C1 segment of cervical spinal cord (tissue), 14 donors: Measurements from ENCODE around the gene BOK.
A peak's percentile ranks its signal among the peaks of the same experiment; 100 is the strongest.

ENCODE experiments used
- DNase-seq, 14 donors: peaks; one replicate each; lab custom pipeline; 2025; lab: John Stamatoyannopoulos, UW

BOK gene

GRCh38 chr2:241598487-241598886, 39.9 kb downstream of the BOK start:
- DNase-seq, result peak in 1 of 14 donors; percentile 45

DNA sequence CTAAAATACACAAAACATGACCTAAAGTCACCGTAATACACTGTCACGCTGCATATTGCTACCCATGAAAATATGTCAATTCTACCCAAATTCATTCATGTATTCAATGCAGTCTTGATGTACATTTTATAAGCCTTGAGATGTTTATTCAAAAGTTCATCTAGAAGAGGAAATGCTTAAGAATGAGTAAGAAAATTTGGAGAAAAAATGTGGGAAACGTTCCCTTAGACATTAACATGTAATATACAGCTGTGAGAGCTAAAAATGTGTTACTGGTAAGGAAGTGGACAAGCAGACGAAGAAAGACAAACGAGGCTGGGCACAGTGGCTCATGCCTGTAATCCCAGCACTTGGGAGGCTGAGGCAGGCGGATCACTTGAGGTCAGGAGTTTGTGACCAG, 41.1 kb downstream of the BOK start:
- no peak for DNase-seq

DNA sequence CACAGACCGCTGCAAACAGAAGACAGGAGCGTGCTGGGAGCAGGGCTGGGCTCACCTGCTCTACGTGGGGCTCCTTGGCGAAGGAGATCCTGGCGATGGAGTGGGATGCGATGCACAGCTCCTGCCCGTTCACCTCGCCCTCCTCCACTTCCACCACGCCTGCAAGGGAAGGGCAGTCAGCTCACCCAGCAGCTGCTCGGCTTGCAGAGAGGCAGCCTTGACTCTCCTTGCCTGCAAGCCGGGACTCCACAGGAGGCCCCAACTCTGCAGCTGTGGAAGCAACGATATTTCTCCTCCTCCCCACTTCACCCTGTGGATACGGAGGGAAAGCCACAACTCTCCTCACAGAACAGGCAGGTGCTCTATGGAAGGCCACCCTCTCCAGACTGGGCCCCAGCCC, 43.3 kb downstream of the BOK start:
- DNase-seq, result no peak

GRCh38 chr2:241602720-241603119, 44.2 kb downstream of the BOK start:
- DNase-seq, result no peak

DNA sequence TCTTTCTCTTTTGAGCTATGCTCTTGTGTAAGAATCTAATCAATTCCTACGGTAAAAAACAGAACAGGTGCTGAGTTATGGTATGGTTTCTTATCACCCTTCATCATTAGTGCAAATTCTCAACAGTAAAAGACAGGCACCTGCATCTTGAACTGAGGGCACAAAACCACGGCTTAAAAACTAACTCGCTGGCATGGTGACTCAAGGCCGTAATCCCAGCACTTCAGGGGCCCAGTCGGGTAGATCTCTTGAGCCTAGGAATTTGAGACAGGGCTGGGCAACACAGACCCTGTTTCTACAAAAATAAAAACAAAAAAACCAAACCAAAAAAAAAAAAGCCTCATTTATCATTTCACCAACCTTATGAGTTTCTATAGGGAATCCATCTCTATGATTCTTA, 45.1 kb downstream of the BOK start:
- no peak for DNase-seq

DNA sequence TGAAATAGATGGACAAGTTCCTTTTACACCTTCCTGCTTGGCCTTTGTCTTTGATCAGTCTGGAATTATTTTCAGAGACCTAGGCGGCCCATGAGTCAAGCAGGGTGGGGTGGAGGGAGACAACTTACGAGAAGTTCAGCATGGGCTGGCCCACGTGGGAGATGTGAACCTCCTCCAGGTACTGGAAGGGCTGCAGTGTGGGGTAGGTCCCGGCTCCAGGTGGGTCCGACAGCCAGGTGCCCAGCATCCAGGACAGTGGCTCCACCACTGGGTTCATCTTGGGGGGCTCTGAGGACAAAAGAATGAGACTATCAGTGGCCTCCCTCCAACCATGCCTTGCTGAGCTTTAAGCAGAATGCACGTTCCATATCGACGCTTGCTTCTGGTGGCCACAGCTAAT, 47.6 kb downstream of the BOK start:
- no peak for DNase-seq

- no peak for DNase-seq
Measured at GRCh38 chr2:241607162-241607885, 48.8 kb downstream of the BOK start.

GRCh38 chr2:241608881-241609280, 50.3 kb downstream of the BOK start:
- no peak for DNase-seq

- peak in 12 of 14 donors; percentile 14 to 72 (median 40) for DNase-seq
Measured at GRCh38 chr2:241609859-241610793, 51.6 kb downstream of the BOK start.

DNA sequence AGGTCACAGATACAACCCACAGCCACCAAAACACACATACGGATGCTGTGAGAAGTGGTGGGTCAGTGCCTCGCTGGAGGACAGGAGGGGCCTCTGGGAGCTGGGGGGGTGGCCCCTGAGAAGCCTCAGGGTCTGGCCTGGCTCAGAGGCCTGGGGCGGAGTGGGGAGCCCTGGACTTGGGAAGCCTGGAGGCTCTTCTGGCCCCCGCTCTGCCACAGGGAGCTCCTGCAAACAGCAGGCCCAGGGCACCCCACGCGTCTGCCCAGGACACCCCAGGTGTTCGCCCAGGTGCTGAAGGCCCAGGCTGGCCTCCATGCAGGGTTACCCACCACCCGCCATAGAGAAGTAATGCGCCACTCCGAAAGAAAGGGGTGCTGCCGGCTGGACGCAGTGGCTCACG, 52.5 kb downstream of the BOK start:
- DNase-seq, result no peak

GRCh38 chr2:241612156-241613016, 53.8 kb downstream of the BOK start:
- peak in 1 of 14 donors; percentile 9 for DNase-seq

DNA sequence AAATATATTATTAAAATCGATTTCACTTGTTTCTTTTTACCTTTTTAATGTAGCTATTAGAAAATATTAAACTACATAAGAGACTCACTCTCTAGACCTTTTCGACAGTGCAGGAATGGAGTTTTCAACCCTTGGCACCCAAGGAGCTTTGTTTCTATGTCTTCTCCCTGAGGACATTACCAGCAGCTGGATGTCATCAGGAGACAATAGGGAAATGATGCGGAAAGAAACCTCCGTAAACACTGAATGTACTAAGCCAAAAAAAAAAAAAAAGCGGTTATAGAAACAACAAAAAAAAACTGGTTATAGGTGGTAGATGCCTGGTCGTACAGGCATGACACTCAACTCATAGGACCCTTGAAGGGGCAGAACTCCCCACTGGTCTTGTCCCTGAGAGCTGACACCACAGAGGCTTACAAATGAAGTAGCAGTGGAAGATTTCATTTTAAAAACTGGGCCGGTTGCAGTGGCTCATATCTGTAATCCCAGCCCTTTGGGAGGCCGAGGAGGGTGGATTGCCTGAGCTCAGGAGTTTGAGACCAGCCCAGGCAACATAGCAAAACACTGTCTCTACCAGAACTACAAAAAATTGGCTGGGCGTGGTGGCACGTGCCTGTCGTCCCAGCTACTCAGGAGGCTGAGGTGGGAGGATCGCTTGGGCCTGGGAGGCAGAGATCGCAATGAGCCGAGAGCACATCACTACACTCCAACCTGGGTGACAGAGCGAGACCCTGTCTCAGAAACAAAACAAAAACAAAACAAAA, 54.7 kb downstream of the BOK start:
- no peak for DNase-seq

DNA sequence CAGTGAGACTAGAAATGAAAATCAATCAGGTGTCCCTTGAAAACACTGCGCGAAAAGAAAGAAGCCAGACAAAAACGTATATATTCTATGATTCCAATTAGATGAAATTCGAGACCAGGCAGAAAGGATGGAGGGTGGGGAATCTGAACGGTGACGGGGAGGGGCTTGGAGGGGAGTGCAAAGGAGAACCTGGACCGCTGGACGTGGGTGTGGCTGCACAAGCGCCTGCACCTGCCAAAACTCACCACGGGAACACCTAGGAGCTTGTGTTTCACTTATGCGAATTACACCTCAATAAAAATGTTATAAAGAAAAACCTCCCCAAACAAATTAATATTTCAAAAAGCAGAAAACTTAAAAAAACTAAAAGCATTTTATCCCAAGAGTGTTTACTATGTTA, 56.5 kb downstream of the BOK start:
- DNase-seq, result no peak

- no peak for DNase-seq
Measured at GRCh38 chr2:241615522-241616052, 57.0 kb downstream of the BOK start.

DNA sequence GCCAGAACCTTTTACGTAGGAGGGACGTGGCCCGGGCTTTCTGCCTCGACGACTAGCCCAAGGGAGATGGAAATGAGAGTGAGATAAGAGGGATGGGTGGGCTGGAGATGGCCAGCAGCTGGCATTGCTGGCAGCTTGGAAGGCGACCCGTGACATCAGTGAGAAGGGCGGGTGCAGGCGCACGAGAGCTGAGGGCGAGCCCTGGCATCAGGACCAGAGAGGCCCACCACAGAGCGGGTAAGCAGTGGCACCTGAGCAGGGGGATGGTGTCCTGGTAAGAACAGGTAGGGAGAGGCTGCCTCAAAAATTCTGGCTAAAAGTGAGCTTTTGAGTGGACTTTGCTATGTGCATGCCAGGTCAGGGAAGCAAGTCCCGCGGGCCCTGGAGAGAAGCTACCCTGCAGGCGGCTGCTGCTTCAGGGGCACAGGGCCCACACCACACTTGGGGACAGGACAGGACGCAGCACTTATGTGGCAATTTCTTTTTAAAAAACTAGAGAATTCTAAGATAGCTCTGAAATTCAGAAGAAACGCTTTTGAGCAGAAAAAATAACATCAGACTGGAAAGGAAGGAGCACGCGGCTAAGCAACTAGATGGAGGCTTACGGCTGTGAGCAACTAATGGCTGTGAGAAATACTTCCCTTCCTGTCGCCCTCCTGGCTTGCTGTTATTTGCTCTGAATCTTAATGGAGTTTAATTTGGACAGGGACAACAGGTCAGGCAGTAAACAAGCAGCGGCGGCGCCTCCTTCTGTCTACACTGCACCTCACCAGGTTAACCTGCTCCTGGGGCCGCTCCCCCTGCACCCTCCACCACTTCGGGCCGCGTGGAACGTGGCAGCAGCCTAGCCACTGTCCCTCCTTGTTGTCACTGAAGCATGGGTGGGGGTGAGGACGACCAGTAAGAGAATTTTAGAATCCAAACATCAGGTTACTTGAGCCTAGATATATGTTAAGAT, 57.9 kb downstream of the BOK start:
- DNase-seq, result peak in 1 of 14 donors; percentile 11

- peak in 1 of 14 donors; percentile 52 for DNase-seq
Measured at GRCh38 chr2:241617431-241618154, 59.0 kb downstream of the BOK start.

- DNase-seq, result no peak
Measured at GRCh38 chr2:241618296-241618805, 59.8 kb downstream of the BOK start.

DNA sequence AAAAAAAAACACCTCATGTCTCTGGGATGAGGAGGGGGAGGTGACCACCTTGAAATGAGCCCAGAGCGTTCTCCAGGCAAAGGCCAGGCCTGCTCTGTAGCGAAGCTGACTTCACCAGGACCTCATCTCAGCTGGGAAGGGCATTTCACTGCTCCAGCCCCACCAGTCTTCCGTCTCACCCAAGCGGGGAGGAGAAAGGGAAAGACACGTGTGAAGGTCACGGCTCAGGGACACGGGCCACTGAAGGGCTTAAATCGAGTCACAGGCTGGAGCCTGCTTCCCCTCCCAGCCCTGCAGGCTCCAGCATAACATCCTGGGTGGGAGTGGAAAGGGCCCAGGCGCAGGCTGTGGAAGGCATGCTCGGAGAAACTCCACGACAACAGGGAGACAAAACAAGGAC, 60.3 kb downstream of the BOK start:
- no peak for DNase-seq
